ENCODE results near the gene AGAP1.

AGAP1 gene

GRCh38 chr2:235949567-235950472 is 456.0 kb downstream of the AGAP1 start:
- DNase-seq (ENCODE audit: low read depth), result no peak

GRCh38 chr2:235950473-235950809 is 456.6 kb downstream of the AGAP1 start:
- no peak for DNase-seq (ENCODE audit: low read depth)

GRCh38 chr2:235951493-235951892 is 457.6 kb downstream of the AGAP1 start:
- DNase-seq (ENCODE audit: low read depth), result no peak

- DNase-seq (ENCODE audit: low read depth), result no peak
Measured at GRCh38 chr2:235951982-235952381, 458.1 kb downstream of the AGAP1 start.

- DNase-seq (ENCODE audit: low read depth), result no peak
Measured at GRCh38 chr2:235952714-235953113, 458.9 kb downstream of the AGAP1 start.

- DNase-seq (ENCODE audit: low read depth), result no peak
Measured at GRCh38 chr2:235954281-235954680, 460.4 kb downstream of the AGAP1 start.

GRCh38 chr2:235954888-235955480 is 461.1 kb downstream of the AGAP1 start:
- DNase-seq (ENCODE audit: low read depth), result no peak

- no peak for DNase-seq (ENCODE audit: low read depth)
Measured at GRCh38 chr2:235955664-235956063, 461.8 kb downstream of the AGAP1 start.

GRCh38 chr2:235956281-235956970 is 462.6 kb downstream of the AGAP1 start:
- no peak for DNase-seq (ENCODE audit: low read depth)

- DNase-seq (ENCODE audit: low read depth), result no peak
Measured at GRCh38 chr2:235957251-235957650, 463.4 kb downstream of the AGAP1 start.

- DNase-seq (ENCODE audit: low read depth), result no peak
Measured at GRCh38 chr2:235958221-235958930, 464.5 kb downstream of the AGAP1 start.

GRCh38 chr2:235958931-235959410 is 465.1 kb downstream of the AGAP1 start:
- no peak for DNase-seq (ENCODE audit: low read depth)

- no peak for DNase-seq (ENCODE audit: low read depth)
Measured at GRCh38 chr2:235960011-235960715, 466.3 kb downstream of the AGAP1 start.

GRCh38 chr2:235960716-235961640 is 467.1 kb downstream of the AGAP1 start:
- DNase-seq (ENCODE audit: low read depth), result no peak

GRCh38 chr2:235961711-235962110 is 467.9 kb downstream of the AGAP1 start:
- DNase-seq (ENCODE audit: low read depth), result no peak

- DNase-seq (ENCODE audit: low read depth), result no peak
Measured at GRCh38 chr2:235963853-235964577, 470.2 kb downstream of the AGAP1 start.

GRCh38 chr2:235964787-235965390 is 471.0 kb downstream of the AGAP1 start:
- DNase-seq (ENCODE audit: low read depth), result no peak

- DNase-seq (ENCODE audit: low read depth), result no peak
Measured at GRCh38 chr2:235966396-235966795, 472.6 kb downstream of the AGAP1 start.

Measured in activated gamma-delta T cell treated with anti-CD3 and anti-CD28 coated beads, Interleukin-2, amount 50 U/mL, for 16 hours (primary cell).